ENCODE measurements around the gene DDX1. TPM values are rescaled to one million over a fixed set of nuclear protein-coding genes. Genes with fewer than 3 reads are reported as not detected.
A peak's percentile ranks its signal among the peaks of the same experiment; 100 is the strongest.

DDX1 gene
- total RNA-seq, 4 donors from 2014 or later, result 23.8 to 93.1 (median 56.6) TPM

DNA sequence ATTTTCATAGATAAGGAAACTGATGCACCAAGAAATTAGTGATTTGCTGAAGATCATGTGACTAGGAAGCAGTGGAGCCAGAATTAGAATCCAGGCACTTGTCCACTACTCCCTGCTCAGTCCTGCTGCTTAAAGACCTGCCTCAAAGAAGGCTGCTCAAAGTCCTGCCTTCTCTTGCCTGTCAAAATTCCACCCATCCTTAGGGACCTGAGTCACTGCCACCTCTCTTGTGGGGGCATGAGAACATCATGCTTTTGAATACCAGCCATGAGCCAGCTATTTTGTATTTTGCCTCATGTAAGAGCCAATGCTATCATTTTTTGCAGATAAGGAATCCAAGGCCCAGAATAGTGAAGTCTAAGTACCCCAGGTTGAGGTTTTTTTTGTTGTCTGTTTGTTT, 47.1 kb downstream of the DDX1 start:
- Histone ChIP-seq H3K27ac (no peak overlapping the region), H3K9me3 (no peaks in the 10 kb centered on the region), H3K4me1 (peaks cover 0 to 11% of the 10 kb centered on the region in 2 donors), H3K27me3 (no peaks in the 10 kb centered on the region), H3K4me3 (no peak overlapping the region), H3K36me3 (no peaks in the 10 kb centered on the region)
- intact Hi-C loops (cut with DNase I; ENCODE audit: low total_unique reads), result no loop called here
- DNase-seq, result no peak
- TF ChIP-seq POLR2A (IDR thresholded peaks at IDR 0.05), result no peak
- no peak for TF ChIP-seq CTCF (IDR thresholded peaks at IDR 0.05)

DNA sequence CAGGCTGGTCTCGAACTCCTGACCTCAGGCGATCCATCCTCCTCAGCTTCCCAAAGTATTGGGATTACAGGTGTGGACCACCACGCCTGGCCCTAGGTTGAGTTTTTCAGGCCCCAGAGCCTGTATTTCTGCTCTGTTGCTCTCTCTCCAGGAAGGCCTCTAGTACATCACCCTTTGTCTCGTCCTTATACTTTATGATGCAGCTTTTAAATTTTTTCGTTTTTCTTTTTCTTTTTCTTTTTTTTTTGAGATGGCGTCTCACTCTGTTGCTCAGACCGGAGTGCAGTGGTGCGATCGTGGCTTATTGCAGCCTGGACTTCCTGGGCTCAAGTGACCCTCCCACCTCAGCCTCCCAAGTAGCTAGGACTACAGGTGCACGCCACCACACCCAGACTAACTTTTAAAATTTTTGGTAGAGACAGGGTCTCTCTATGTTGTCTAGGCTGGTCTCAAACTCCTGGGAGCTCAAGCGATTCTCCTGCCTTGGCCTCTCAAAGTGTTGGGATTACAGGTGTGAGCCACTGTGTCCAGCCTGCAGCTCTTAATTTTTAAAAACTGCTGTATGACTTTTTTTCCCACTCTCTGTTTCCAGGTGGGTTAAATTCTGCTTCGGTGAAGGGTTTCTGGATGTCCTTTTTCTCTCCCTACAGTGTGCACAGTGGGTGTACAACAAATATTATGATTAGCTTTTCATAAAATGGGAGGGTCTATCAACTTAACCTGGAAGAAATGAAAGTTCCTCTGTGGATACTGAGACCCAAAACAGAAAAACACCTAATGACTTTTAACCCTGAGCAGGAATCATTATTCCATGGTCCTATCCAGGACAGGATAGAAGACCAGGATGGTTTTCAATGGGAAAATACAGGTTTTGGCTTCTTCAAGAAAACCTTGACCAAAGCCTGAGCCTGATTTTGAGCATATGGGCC, 47.9 kb downstream of the DDX1 start:
- H3K4me1 ChIP-seq, result peaks cover 0 to 11% of the 10 kb centered on the region in 2 donors
- no peak for DNase-seq
- H3K9me3 ChIP-seq, result no peaks in the 10 kb centered on the region
- TF ChIP-seq CTCF (IDR thresholded peaks at IDR 0.05) (no peak), POLR2A (IDR thresholded peaks at IDR 0.05) (no peak)
- H3K36me3 ChIP-seq, result no peaks in the 10 kb centered on the region
- no peak overlapping the region for H3K27ac ChIP-seq
- H3K27me3 ChIP-seq, result no peaks in the 10 kb centered on the region
- no peak overlapping the region for H3K4me3 ChIP-seq
- intact Hi-C loops (cut with DNase I; ENCODE audit: low total_unique reads), result no loop called here

GRCh38 chr2:15640261-15640711, 48.6 kb downstream of the DDX1 start:
- Histone ChIP-seq H3K27me3 (no peaks in the 10 kb centered on the region), H3K4me3 (no peak overlapping the region), H3K27ac (no peak overlapping the region), H3K4me1 (peaks cover 0 to 11% of the 10 kb centered on the region in 2 donors), H3K36me3 (no peaks in the 10 kb centered on the region), H3K9me3 (no peaks in the 10 kb centered on the region)
- intact Hi-C loops (cut with DNase I; ENCODE audit: low total_unique reads), result no loop called here
- DNase-seq, result peak in 1 of 2 donors; percentile 38
- TF ChIP-seq CTCF (IDR thresholded peaks at IDR 0.05), result no peak

- Histone ChIP-seq H3K9me3 (no peaks in the 10 kb centered on the region), H3K4me1 (peaks cover 0 to 11% of the 10 kb centered on the region in 2 donors), H3K27ac (no peak overlapping the region), H3K36me3 (no peaks in the 10 kb centered on the region), H3K27me3 (no peaks in the 10 kb centered on the region), H3K4me3 (no peak overlapping the region)
- TF ChIP-seq CTCF (IDR thresholded peaks at IDR 0.05) (no peak), POLR2A (IDR thresholded peaks at IDR 0.05) (no peak)
- no peak for DNase-seq
- intact Hi-C loops (cut with DNase I; ENCODE audit: low total_unique reads), result no loop called here
Observed at GRCh38 chr2:15640784-15641183, 49.1 kb downstream of the DDX1 start.

GRCh38 chr2:15641530-15641982, 49.9 kb downstream of the DDX1 start:
- Histone ChIP-seq H3K36me3 (no peaks in the 10 kb centered on the region), H3K27ac (no peak overlapping the region), H3K4me1 (peaks cover 0 to 11% of the 10 kb centered on the region in 2 donors), H3K27me3 (no peaks in the 10 kb centered on the region), H3K9me3 (no peaks in the 10 kb centered on the region), H3K4me3 (no peak overlapping the region)
- TF ChIP-seq CTCF (IDR thresholded peaks at IDR 0.05) (no peak), POLR2A (IDR thresholded peaks at IDR 0.05) (no peak)
- intact Hi-C loops (cut with DNase I; ENCODE audit: low total_unique reads), result no loop called here
- no peak for DNase-seq

All from uterus (tissue), 4 donors.